Cerebellar cortex (tissue), 1 donor: ENCODE results near the gene IL13RA2.

Experiments used
- DNase-seq: peaks from one replicate; pipeline ENCODE4 v3.0.0-alpha.2; 2015; ENCODE audit warnings: low spot score

IL13RA2 gene

DNA sequence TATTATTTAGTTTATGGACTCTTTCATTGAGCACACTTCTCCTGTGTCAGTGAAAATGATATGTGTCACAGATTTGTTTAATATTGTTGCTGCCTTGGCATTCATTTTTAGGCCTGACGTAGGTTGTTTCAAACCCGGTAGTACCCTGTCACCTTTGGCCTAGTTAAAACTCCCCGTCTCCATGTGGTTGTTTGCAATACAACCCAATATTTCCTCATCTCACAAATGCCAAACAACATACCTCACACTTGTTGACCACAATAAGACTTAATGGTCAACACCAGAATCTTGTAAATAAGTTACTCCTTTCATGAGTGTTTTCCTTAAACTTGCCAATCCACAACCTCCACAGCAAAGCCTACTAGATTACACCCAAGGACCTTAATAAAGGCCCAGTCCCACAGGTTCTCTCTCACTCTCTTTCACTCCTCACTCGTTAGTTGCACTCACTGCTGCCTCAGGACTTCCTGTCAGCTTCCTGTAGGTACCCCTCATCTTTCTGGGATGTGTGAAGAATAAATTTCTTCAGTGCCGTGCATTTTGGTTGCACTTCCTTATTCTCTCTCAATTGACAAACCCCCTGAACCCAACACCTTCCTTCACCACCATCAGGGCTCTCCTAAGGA is 31.3 kb downstream of the IL13RA2 start:
- DNase-seq, result no peak

DNA sequence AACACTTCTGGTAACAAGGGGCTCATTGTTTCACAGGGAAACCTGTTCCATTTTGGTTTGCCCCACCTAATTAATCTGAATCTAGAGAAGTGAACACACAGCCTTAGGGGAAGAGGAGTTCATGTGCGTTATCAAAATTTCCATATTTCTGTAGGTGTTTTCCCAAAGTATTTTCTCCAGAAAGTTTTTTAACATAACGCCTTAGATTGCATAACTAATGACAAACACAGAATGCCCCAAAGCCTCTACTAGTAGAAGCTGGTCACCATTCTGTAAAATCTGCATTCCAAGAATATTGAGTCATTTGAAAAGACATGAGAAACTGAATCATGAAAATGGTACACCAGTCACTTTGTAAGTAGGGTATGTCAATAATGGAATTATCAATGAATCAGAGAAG is 41.1 kb downstream of the IL13RA2 start:
- DNase-seq, result no peak

DNA sequence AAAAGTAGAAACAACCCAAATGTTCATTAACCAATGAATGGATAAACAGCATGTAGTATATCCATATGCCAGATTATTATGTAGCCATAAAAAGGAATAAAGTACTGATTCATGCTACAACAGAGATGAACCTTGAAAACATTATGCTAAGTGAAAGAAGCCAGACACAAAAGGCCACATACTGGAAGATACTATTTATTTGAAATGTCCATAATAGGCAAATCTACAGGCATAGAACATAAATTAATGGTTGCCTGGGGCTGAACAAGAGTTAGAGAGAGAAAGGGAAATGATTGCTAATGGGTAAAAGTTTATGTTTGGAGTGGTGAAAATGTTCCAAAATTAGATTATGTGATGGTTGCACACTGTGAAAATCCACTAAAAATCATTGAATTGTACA is 44.4 kb downstream of the IL13RA2 start:
- DNase-seq, result no peak

DNA sequence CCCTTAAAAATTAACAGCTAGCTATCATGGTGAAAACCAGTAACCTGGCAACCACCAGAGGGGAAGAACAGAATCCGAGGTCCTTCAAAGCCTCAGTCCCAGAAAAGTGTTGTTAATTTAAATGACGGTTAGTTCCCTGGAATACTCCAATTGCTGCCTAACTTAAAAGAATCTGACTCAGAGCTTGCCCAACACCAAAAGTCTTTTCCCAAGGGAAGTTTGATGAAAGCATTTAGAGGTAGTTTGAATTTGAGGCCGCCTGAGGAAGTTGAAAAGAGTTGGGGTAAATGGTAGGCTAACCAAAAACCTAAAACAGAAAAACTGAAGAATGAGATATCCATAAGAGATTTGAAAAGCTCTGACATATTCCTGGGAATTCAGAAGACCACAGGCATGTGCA is 46.6 kb downstream of the IL13RA2 start:
- DNase-seq, result no peak

DNA sequence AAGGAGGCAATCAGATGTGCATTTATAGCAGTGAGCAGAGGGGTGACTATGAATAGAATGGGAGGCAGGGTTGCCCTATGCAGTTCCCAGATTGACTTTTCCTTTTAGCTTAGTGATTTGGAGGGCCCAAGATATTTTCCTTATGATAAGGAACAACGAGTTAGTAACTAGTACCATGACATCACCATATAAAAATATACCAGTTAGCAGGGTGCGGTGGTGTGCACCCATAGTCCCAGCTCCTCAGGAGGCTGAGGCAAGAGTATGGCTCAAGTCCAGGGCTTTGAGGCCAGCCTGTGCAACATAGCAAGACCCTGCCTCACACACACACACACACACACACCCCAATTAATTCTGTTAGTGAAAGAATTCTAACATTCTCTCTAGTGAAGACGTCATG is 53.0 kb downstream of the IL13RA2 start:
- no peak for DNase-seq

DNA sequence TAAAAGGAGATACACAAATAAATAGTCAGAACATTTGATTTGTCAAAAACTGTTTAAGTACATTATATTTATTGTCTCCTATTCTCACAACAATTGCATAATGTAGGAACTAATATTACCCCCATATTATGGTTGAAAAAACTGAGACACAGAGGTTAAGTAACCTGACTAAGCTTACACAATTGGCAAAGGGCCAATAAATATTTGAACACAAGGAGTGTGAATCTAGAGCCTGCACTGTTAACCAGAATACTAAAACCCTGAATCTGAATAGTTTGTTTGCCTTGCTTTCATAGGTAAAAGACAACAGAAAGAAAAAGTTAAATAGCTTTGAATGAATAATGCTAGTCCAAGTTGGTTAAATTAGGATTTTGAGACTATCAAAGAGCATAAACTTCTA is 55.2 kb downstream of the IL13RA2 start:
- no peak for DNase-seq

DNA sequence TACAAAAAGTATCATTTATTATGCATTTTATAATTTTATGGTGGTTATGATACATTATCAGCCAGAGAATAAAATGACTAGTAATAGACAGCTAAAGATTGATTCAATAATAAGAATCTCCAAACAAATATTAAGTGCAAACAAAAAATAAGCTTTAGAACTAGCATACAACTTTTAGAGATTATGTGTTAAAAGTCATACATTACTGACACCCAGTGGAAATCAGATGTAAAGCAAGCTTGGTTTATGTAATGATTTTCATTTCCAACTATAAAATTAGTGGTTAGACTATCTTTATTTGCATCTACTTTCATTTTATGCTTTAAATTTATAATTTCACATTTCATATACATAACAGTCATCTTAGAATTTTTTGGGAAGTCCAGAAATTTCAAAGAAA is 57.7 kb downstream of the IL13RA2 start:
- no peak for DNase-seq
